IMR-90 (cell line): ENCODE data around the gene MAGEB3. TPM values are rescaled to one million over a fixed set of nuclear protein-coding genes. Genes with fewer than 3 reads are reported as not detected.

Experiments
- ATAC-seq: fragments of 200-7000 bp; cut with Tn5 transposase; 2 replicates; pipeline ENCODE4 v1.9.1; 2020; ENCODE audit warnings: low read depth, mild to moderate bottlenecking, moderate library complexity
- BruUV-seq: library from RNA; stranded (reverse); fragments of 400-500 nt; replicated peaks from 2 replicates; lab custom pipeline; 2021; lab: Mats Ljungman, UMichigan
- CTCF ChIA-PET: fragments of 300-600 bp; formaldehyde crosslinking; extraction: SDS; loops from one replicate; lab custom pipeline; 2021; ENCODE audit warnings: antibody characterized with exemption; lab: Yijun Ruan, JAX
- POLR2A ChIA-PET: fragments of 300-600 bp; sonication (Branson Sonifier 250); formaldehyde crosslinking; loops from one replicate; lab custom pipeline; 2022; ENCODE audit warnings: antibody characterized with exemption; ENCODE audit not compliant: unreplicated experiment; lab: Charles Lee
- DNase-seq: peaks from one replicate; pipeline ENCODE4 v3.0.0; 2013
- H2AFZ ChIP-seq: replicated peaks from 2 replicates; pipeline ENCODE3; 2013; ENCODE audit warnings: low read length, mild to moderate bottlenecking; ENCODE audit not compliant: poor library complexity
- H2AK5ac ChIP-seq: 2 replicates; pipeline ENCODE4 v1.6.1; 2013; ENCODE audit warnings: low read depth, low read length, inconsistent platforms
- H2AK9ac ChIP-seq: replicated peaks from 2 replicates; pipeline ENCODE3; 2013; ENCODE audit warnings: mild to moderate bottlenecking, low read depth, low read length, moderate library complexity; ENCODE audit not compliant: poor library complexity
- H2BK120ac ChIP-seq: 2 replicates; pipeline ENCODE4 v1.6.1; 2013; ENCODE audit warnings: low read depth, low read length, inconsistent platforms
- H2BK15ac ChIP-seq: 3 replicates; pipeline ENCODE4 v1.6.1; 2013; ENCODE audit warnings: low read depth, low read length, inconsistent platforms
- H2BK20ac ChIP-seq: 2 replicates; pipeline ENCODE4 v1.6.1; 2013; ENCODE audit warnings: low read depth, mild to moderate bottlenecking, inconsistent platforms, low read length, moderate library complexity
- H2BK5ac ChIP-seq: 2 replicates; pipeline ENCODE4 v1.6.1; 2013; ENCODE audit warnings: mild to moderate bottlenecking, low read depth, low read length, inconsistent platforms; ENCODE audit not compliant: poor library complexity, severe bottlenecking
- H3K14ac ChIP-seq: replicated peaks from 2 replicates; pipeline ENCODE4 v1.6.1; 2013; ENCODE audit warnings: low read depth, low read length, inconsistent platforms
- H3K18ac ChIP-seq: 2 replicates; pipeline ENCODE4 v1.6.1; 2013; ENCODE audit warnings: low read depth, low read length, control low read depth
- H3K23ac ChIP-seq: 2 replicates; pipeline ENCODE4 v1.6.1; 2013; ENCODE audit warnings: low read depth, low read length, inconsistent platforms
- H3K27ac ChIP-seq: 2 replicates; pipeline ENCODE4 v1.5.1; 2013; ENCODE audit warnings: mild to moderate bottlenecking, control low read depth, low read length; ENCODE audit not compliant: insufficient read depth
- H3K27me3 ChIP-seq: 2 replicates; pipeline ENCODE4 v1.6.1; 2013; ENCODE audit warnings: low read length; ENCODE audit not compliant: control insufficient read depth, insufficient read depth
- H3K36me3 ChIP-seq: 2 replicates; pipeline ENCODE4 v1.6.1; 2013; ENCODE audit warnings: low read length, mixed read lengths; ENCODE audit not compliant: control insufficient read depth, insufficient read depth
- H3K4ac ChIP-seq: 2 replicates; pipeline ENCODE4 v1.6.1; 2013; ENCODE audit warnings: low read depth, low read length, inconsistent platforms
- H3K4me1 ChIP-seq: 2 replicates; pipeline ENCODE4 v1.6.1; 2013; ENCODE audit warnings: low read length, mixed read lengths; ENCODE audit not compliant: control insufficient read depth, insufficient read depth
- H3K4me2 ChIP-seq: 2 replicates; pipeline ENCODE4 v1.6.1; 2013; ENCODE audit warnings: low read depth, mild to moderate bottlenecking, control low read depth, low read length, moderate library complexity
- H3K4me3 ChIP-seq: 2 replicates; pipeline ENCODE4 v1.5.1; 2013; ENCODE audit warnings: low read depth, mild to moderate bottlenecking, control low read depth, low read length, moderate library complexity; ENCODE audit not compliant: insufficient read depth
- H3K56ac ChIP-seq: 2 replicates; pipeline ENCODE4 v1.6.1; 2013; ENCODE audit warnings: low read length, inconsistent platforms; ENCODE audit not compliant: insufficient read depth; ENCODE audit errors: extremely low read depth
- H3K79me1 ChIP-seq, 2 experiments: 2 replicates each; pipeline ENCODE4 v1.6.1; 2013; ENCODE audit warnings: low read length in 2 of 2, inconsistent platforms in 1 of 2, low read depth in 1 of 2
- H3K9ac ChIP-seq: 2 replicates; pipeline ENCODE4 v1.6.1; 2013; ENCODE audit warnings: low read depth, low read length, control low read depth
- H3K9me1 ChIP-seq: 2 replicates; pipeline ENCODE4 v1.6.1; 2013; ENCODE audit warnings: low read length, inconsistent platforms; ENCODE audit not compliant: insufficient read depth
- H3K9me3 ChIP-seq: 2 replicates; pipeline ENCODE4 v1.6.1; 2013; ENCODE audit warnings: low read length; ENCODE audit not compliant: control insufficient read depth, insufficient read depth
- H4K20me1 ChIP-seq: 2 replicates; pipeline ENCODE4 v1.6.1; 2013; ENCODE audit warnings: low read length, inconsistent platforms; ENCODE audit not compliant: insufficient read depth
- H4K5ac ChIP-seq: 2 replicates; pipeline ENCODE4 v1.6.1; 2013; ENCODE audit warnings: mild to moderate bottlenecking, low read depth, low read length, control low read depth
- H4K8ac ChIP-seq, 2 experiments: 2 replicates each; pipeline ENCODE4 v1.6.1; 2013; ENCODE audit warnings: low read depth in 2 of 2, low read length in 2 of 2, control low read depth in 1 of 2, inconsistent platforms in 1 of 2
- H4K91ac ChIP-seq: 2 replicates; pipeline ENCODE4 v1.6.1; 2013; ENCODE audit warnings: low read depth, low read length, inconsistent platforms; ENCODE audit not compliant: insufficient read depth
- BHLHE40 ChIP-seq: fragments of 150-350 bp; IDR thresholded peaks from 2 replicates; pipeline ENCODE4 v1.6.1; 2016; ENCODE audit warnings: mild to moderate bottlenecking, low read depth, low read length
- MAZ ChIP-seq: IDR thresholded peaks from 2 replicates; pipeline ENCODE4 v1.6.1; 2012; ENCODE audit warnings: low read depth, mild to moderate bottlenecking, low read length, improper control_type of control experiment, moderate library complexity, borderline replicate concordance
- WGBS, 2 experiments: methylation state at CpG; one replicate each; pipeline versions ENCODE4 v1.1.5 to v1.1.7; 2013; ENCODE audit warnings: missing lambda C conversion rate in 2 of 2; ENCODE audit not compliant: insufficient read length in 1 of 2; ENCODE audit errors: extremely low coverage in 2 of 2; 5-methylcytosine and 5-hydroxymethylcytosine counted together
- dilution Hi-C: fragments of 300-500 bp; cut with HindIII; formaldehyde crosslinking; loops from one replicate; pipeline ENCODE4 v1.14.3; 2018; ENCODE audit warnings: low sequenced_read_pairs; ENCODE audit not compliant: unreplicated experiment
- in situ Hi-C: fragments of 300-500 bp; cut with MboI; formaldehyde crosslinking; loops from 3 replicates; pipeline ENCODE4 v1.14.3; 2019; ENCODE audit warnings: low sequenced_read_pairs, inconsistent platforms, mixed read lengths
- intact Hi-C: fragments of 100-400 bp; cut with micrococcal nuclease; formaldehyde crosslinking; loops from 2 replicates; pipeline ENCODE4 v1.10.0; 2022
- polyA plus RNA-seq, 3 experiments: library from polyadenylated mRNA; depleted of rRNA; stranded (reverse); fragments of >200 nt; gene quantifications; 2 replicates each; pipeline ENCODE4 v1.2.3, GENCODE V29; 2012; ENCODE audit warnings: low replicate concordance in 1 of 3
- total RNA-seq: library from RNA; depleted of rRNA; stranded (reverse); fragments of >200 nt; gene quantifications from 2 replicates; pipeline ENCODE4 v1.2.3, GENCODE V29; 2012

Gene MAGEB3
- total and polyA plus RNA-seq, 2 of the 4 experiments (the other 2 are of a cell fraction), result not detected

GRCh38 chrX:30270639-30271038, 40.2 kb downstream of the MAGEB3 start:
- Histone ChIP-seq H2BK15ac (no peak overlapping the region), H2AK9ac (no peak overlapping the region), H3K79me1 (no peaks in the 10 kb centered on the region), H3K9me3 (no peaks in the 10 kb centered on the region), H3K27me3 (no peaks in the 10 kb centered on the region), H3K18ac (no peak overlapping the region), H4K5ac (no peak overlapping the region), H3K23ac (no peak overlapping the region), H3K4ac (no peak overlapping the region), H3K27ac (no peak overlapping the region), H3K36me3 (no peaks in the 10 kb centered on the region), H3K9ac (no peak overlapping the region), H4K8ac (no peak overlapping the region), H3K56ac (no peak overlapping the region), H2BK20ac (no peak overlapping the region), H2BK5ac (no peak overlapping the region), H3K4me2 (no peak overlapping the region), H2AK5ac (no peak overlapping the region), H2AFZ (no peak overlapping the region), H3K14ac (no peak overlapping the region), H4K20me1 (no peaks in the 10 kb centered on the region), H4K91ac (no peak overlapping the region), H3K9me1 (no peaks in the 10 kb centered on the region), H2BK120ac (no peak overlapping the region), H3K4me1 (no peaks in the 10 kb centered on the region), H3K4me3 (no peak overlapping the region)
- in situ Hi-C loops (no loop called here), intact Hi-C loops (no loop called here), dilution Hi-C loops (no loop called here)
- DNase-seq (no peak), ATAC-seq (no peak)
- no TSS peak for BruUV-seq
- WGBS, 2 experiments, result 63% methylated on average over 2 of the region's 3 CpGs; no CpG with 5 or more reads in 1 of the 2 experiments
- ChIA-PET POLR2A (no interaction called here), CTCF (no interaction called here)
- TF ChIP-seq BHLHE40 (no peak), MAZ (no peak)
